Lower lobe of right lung (tissue), 2 donors: Measurements from ENCODE around the gene PPP1R1B. TPM values are rescaled to one million over a fixed set of nuclear protein-coding genes. Genes with fewer than 3 reads are reported as not detected.

Experiments used
- ATAC-seq, 2 donors: fragments of 200-7000 bp; cut with Tn5 transposase; one replicate each; pipeline ENCODE4 v1.9.1; 2020 to 2022; ENCODE audit warnings: mild to moderate bottlenecking in 2 of 2, moderate library complexity in 2 of 2
- DNase-seq: peaks from one replicate; pipeline ENCODE4 v3.0.0-alpha.2; 2020
- H3K27ac ChIP-seq: fragments of 200-600 bp; one replicate; pipeline ENCODE4 v1.8.0; 2022
- H3K27me3 ChIP-seq: fragments of 200-600 bp; one replicate; pipeline ENCODE4 v1.8.0; 2022; ENCODE audit warnings: low read depth
- H3K36me3 ChIP-seq: fragments of 200-600 bp; one replicate; pipeline ENCODE4 v1.8.0; 2022; ENCODE audit warnings: mild to moderate bottlenecking
- H3K4me1 ChIP-seq: fragments of 200-600 bp; one replicate; pipeline ENCODE4 v1.8.0; 2022
- H3K4me3 ChIP-seq: fragments of 200-600 bp; one replicate; pipeline ENCODE4 v1.8.0; 2022; ENCODE audit warnings: mild to moderate bottlenecking
- H3K9me3 ChIP-seq: fragments of 200-600 bp; one replicate; pipeline ENCODE4 v1.8.0; 2022
- CTCF ChIP-seq: fragments of 200-600 bp; IDR thresholded peaks from one replicate; pipeline ENCODE4 v1.8.0; 2022; ENCODE audit warnings: antibody characterized with exemption, mild to moderate bottlenecking
- intact Hi-C: fragments of 100-400 bp; cut with DNase I; formaldehyde crosslinking; loops from one replicate; pipeline ENCODE4 v1.11.0; 2022
- total RNA-seq: library from RNA; stranded (reverse); fragmentation: NEBNext Ultra II Directional; extraction: Animal tissue kit (Norgen Biotek cat#: 25700); gene quantifications from one replicate; pipeline ENCODE4 v1.2.1, GENCODE V29; 2021
- donor health status: DM: no; HTN: yes; CAD: no; lungs with severe emphysema.

The PPP1R1B gene
- total RNA-seq, 1 donor from 2014 or later: 23.9 TPM

- H3K36me3 ChIP-seq: peaks cover 79% of the 10 kb centered on the region
- ATAC-seq (no peak), DNase-seq (no peak)
- peaks cover 56% of the 10 kb centered on the region for H3K4me1 ChIP-seq
- H3K27me3 ChIP-seq: no peaks in the 10 kb centered on the region
- no peaks in the 10 kb centered on the region for H3K9me3 ChIP-seq
- H3K4me3 ChIP-seq: no peak overlapping the region
- TF ChIP-seq CTCF: no peak
- H3K27ac ChIP-seq: peak overlapping the region; percentile 85
- intact Hi-C loops: no loop called here
Measured at GRCh38 chr17:39659279-39660010, 32.7 kb downstream of the PPP1R1B start.

- Histone ChIP-seq H3K36me3 (peaks cover 74% of the 10 kb centered on the region), H3K27me3 (no peaks in the 10 kb centered on the region), H3K4me3 (peak overlapping the region; percentile 18), H3K9me3 (no peaks in the 10 kb centered on the region), H3K27ac (peak overlapping the region; percentile 85), H3K4me1 (peaks cover 61% of the 10 kb centered on the region)
- no peak for ATAC-seq
- intact Hi-C loops: no loop called here
- no peak for DNase-seq
- TF ChIP-seq CTCF: no peak
Measured at GRCh38 chr17:39660011-39660360, 33.2 kb downstream of the PPP1R1B start.

GRCh38 chr17:39660397-39661385, 33.9 kb downstream of the PPP1R1B start:
- ATAC-seq (peak; percentile 9 to 24), DNase-seq (no peak)
- peaks cover under 1% of the 10 kb centered on the region for H3K27me3 ChIP-seq
- H3K9me3 ChIP-seq: no peaks in the 10 kb centered on the region
- H3K4me1 ChIP-seq: peaks cover 67% of the 10 kb centered on the region
- H3K36me3 ChIP-seq: peaks cover 67% of the 10 kb centered on the region
- intact Hi-C loops: no loop called here
- TF ChIP-seq CTCF: no peak
- H3K27ac ChIP-seq: peak overlapping the region; percentile 85
- peak overlapping the region; percentile 27 for H3K4me3 ChIP-seq

GRCh38 chr17:39661744-39662541, 35.2 kb downstream of the PPP1R1B start:
- peaks cover 12% of the 10 kb centered on the region for H3K27me3 ChIP-seq
- no peak for TF ChIP-seq CTCF
- peak overlapping the region; percentile 85 for H3K27ac ChIP-seq
- intact Hi-C loops: no loop called here
- DNase-seq: no peak
- peak overlapping the region; percentile 27 for H3K4me3 ChIP-seq
- ATAC-seq: no peak
- peaks cover 78% of the 10 kb centered on the region for H3K4me1 ChIP-seq
- no peaks in the 10 kb centered on the region for H3K9me3 ChIP-seq
- H3K36me3 ChIP-seq: peaks cover 60% of the 10 kb centered on the region
